Spleen (tissue), 11 donors: ENCODE data around the gene SASH3. TPM values are rescaled to one million over a fixed set of nuclear protein-coding genes. Genes with fewer than 3 reads are reported as not detected.

ENCODE experiments used
- DNase-seq: peaks from one replicate; pipeline ENCODE4 v3.0.0-alpha.2; 2020
- H3K27ac ChIP-seq, 8 donors: fragments of 200-600 bp; sonication (generic) in 7 of 8; 1 replicate in 4 of 8; 2 replicates in 4 of 8; pipeline versions ENCODE4 v1.5.0 to v1.8.0; 2016 to 2021; ENCODE audit warnings: inconsistent platforms in 4 of 8, mild to moderate bottlenecking in 4 of 8, moderate library complexity in 1 of 8
- H3K27me3 ChIP-seq, 7 donors: fragments of 200-600 bp; sonication (generic) in 6 of 7; replicated peaks in 1 of 7; 1 replicate in 4 of 7; 2 replicates in 3 of 7; pipeline versions ENCODE4 v1.5.0 to v1.8.0; 2016 to 2021; ENCODE audit warnings: inconsistent platforms in 3 of 7, mild to moderate bottlenecking in 1 of 7
- H3K36me3 ChIP-seq, 6 donors: fragments of 200-600 bp; sonication (generic) in 5 of 6; 1 replicate in 4 of 6; 2 replicates in 2 of 6; pipeline versions ENCODE4 v1.5.0 to v1.8.0; 2016 to 2021; ENCODE audit warnings: inconsistent platforms in 2 of 6
- H3K4me1 ChIP-seq, 6 donors: fragments of 200-600 bp; sonication (generic) in 5 of 6; 1 replicate in 3 of 6; 2 replicates in 3 of 6; pipeline versions ENCODE4 v1.5.0 to v1.8.0; 2016 to 2021; ENCODE audit warnings: inconsistent platforms in 3 of 6
- H3K4me3 ChIP-seq, 8 donors: fragments of 200-600 bp; sonication (generic) in 7 of 8; 1 replicate in 4 of 8; 2 replicates in 4 of 8; pipeline versions ENCODE4 v1.5.0 to v1.8.0; 2016 to 2021; ENCODE audit warnings: inconsistent platforms in 4 of 8, mild to moderate bottlenecking in 4 of 8, moderate library complexity in 2 of 8
- H3K9me3 ChIP-seq, 8 donors: fragments of 200-600 bp; sonication (generic) in 7 of 8; 1 replicate in 4 of 8; 2 replicates in 4 of 8; pipeline versions ENCODE4 v1.5.0 to v1.8.0; 2016 to 2021; ENCODE audit warnings: inconsistent platforms in 4 of 8
- POLR2A ChIP-seq, 3 donors: fragments of 450-650 bp; IDR thresholded peaks; one replicate each; pipeline ENCODE4 v1.5.1; 2017; ENCODE audit warnings: antibody characterized with exemption in 3 of 3, mild to moderate bottlenecking in 1 of 3
- POLR2AphosphoS5 ChIP-seq, 3 donors: sonication (generic); formaldehyde crosslinking; IDR thresholded peaks; one replicate each; pipeline ENCODE4 v1.5.1; 2017; ENCODE audit warnings: antibody characterized with exemption in 3 of 3
- WGBS, 5 donors: extraction: QIAGEN DNeasy Blood & Tissue Kit in 3 of 5; methylation state at CpG; one replicate each; pipeline versions ENCODE4 v1.1.5 to v1.1.7; 2013 to 2018; 5-methylcytosine and 5-hydroxymethylcytosine counted together
- intact Hi-C: fragments of 100-400 bp; cut with DNase I; formaldehyde crosslinking; loops from one replicate; pipeline ENCODE4 v1.15.0; 2023; ENCODE audit warnings: low total_unique reads
- polyA plus RNA-seq, 3 donors: library from polyadenylated mRNA; stranded (reverse); fragments of 200-250 nt; gene quantifications; one replicate each; pipeline ENCODE4 v1.2.1, GENCODE V29; 2013
- total RNA-seq, 7 donors: library from RNA; depleted of rRNA in 3 of 7; stranded (reverse); fragments of >200 nt in 3 of 7; fragmentation: NEBNext Ultra II Directional in 4 of 7; extraction: Animal tissue kit (Norgen Biotek cat#: 25700) in 4 of 7; gene quantifications; one replicate each; pipeline versions ENCODE4 v1.1.0 to v1.2.1, GENCODE V29; 2016 to 2021
- TF ChIP-seq, protein P1 (sequence below), 11 experiments: fragments of 200-600 bp in 7 of 11; fragments of 450-650 bp in 4 of 11; sonication (generic) in 4 of 11; IDR thresholded peaks in 8 of 11; conservative IDR thresholded peaks in 3 of 11; 1 replicate in 7 of 11; 2 replicates in 4 of 11; pipeline versions ENCODE4 v1.4.0 to v1.8.0; 2016 to 2021; ENCODE audit warnings: antibody characterized with exemption in 11 of 11, inconsistent platforms in 4 of 11, mild to moderate bottlenecking in 1 of 11
- donor health status: healthy with polysubstance abuse.
- donor health status: DM: no; HTN: no; CAD: no; lungs with moderate emphysema.
- donor health status: DM: no; HTN: no; CAD: no.
- donor health status: Bipolar disorder and iron deficiency.
- donor health status: healthy.
- donor health status: DM: no; HTN: no; CAD: no.
- donor health status: DM: yes; HTN: yes; CAD: no.

SASH3 gene
- total and polyA plus RNA-seq, 10 donors, result 111 to 204 (median 140) TPM

DNA sequence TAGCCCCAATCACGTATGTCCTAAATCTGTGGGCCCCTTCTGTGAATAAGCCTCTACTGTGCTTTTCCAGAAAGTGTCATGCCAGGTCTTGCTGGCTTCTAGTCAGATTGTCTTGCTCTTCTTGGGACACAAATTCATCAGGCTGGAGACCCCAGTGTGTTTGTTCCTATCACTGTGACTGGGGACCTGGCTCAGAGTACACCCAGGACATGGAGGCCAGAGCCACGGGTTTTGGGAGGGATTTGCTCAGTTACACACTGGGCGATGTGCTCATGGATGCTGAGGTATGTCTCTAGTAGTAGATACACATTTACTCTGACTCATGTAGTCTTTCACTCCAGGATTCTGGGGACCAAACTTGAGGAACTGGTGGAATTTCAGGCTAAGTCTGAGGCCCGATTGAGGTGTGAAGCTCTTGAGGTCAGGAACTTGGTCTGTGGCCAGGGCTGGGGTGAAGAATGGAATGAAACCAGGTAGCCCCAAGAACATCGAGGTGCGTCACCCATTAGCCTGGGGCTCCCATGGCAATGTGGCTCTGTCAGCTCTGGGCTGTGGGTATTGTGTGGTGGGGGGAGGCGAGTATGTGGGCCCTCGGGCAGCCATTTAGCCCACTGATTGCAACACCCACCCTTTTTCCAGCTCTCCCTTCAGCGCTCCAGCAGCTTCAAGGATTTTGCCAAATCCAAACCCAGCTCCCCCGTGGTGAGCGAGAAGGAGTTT is 7.7 kb downstream of the SASH3 start:
- H3K4me1 ChIP-seq, result peaks cover 0 to 68% (median 49%) of the 10 kb centered on the region in 6 donors
- no peaks in the 10 kb centered on the region for H3K9me3 ChIP-seq
- WGBS, 5 donors, result 77 to 86% (median 83%) methylated on average over 9 to 11 of the region's 11 CpGs
- H3K27me3 ChIP-seq, result no peaks in the 10 kb centered on the region
- intact Hi-C loops, result no loop called here
- H3K36me3 ChIP-seq, result peaks cover 0 to 85% (median 38%) of the 10 kb centered on the region in 6 donors
- TF ChIP-seq POLR2AphosphoS5 (IDR thresholded peaks at IDR 0.05), result no peak
- TF ChIP-seq, protein P1, sequence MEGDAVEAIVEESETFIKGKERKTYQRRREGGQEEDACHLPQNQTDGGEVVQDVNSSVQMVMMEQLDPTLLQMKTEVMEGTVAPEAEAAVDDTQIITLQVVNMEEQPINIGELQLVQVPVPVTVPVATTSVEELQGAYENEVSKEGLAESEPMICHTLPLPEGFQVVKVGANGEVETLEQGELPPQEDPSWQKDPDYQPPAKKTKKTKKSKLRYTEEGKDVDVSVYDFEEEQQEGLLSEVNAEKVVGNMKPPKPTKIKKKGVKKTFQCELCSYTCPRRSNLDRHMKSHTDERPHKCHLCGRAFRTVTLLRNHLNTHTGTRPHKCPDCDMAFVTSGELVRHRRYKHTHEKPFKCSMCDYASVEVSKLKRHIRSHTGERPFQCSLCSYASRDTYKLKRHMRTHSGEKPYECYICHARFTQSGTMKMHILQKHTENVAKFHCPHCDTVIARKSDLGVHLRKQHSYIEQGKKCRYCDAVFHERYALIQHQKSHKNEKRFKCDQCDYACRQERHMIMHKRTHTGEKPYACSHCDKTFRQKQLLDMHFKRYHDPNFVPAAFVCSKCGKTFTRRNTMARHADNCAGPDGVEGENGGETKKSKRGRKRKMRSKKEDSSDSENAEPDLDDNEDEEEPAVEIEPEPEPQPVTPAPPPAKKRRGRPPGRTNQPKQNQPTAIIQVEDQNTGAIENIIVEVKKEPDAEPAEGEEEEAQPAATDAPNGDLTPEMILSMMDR (IDR thresholded peaks at IDR 0.05 in 8 of 11, conservative IDR thresholded peaks at IDR 0.05 in 3 of 11), result no peak
- TF ChIP-seq POLR2A (IDR thresholded peaks at IDR 0.05), result no peak
- no peak overlapping the region for H3K4me3 ChIP-seq
- no peak for DNase-seq
- peak overlapping the region in 3 of 8 donors; percentile 83 to 96 (median 94) for H3K27ac ChIP-seq

DNA sequence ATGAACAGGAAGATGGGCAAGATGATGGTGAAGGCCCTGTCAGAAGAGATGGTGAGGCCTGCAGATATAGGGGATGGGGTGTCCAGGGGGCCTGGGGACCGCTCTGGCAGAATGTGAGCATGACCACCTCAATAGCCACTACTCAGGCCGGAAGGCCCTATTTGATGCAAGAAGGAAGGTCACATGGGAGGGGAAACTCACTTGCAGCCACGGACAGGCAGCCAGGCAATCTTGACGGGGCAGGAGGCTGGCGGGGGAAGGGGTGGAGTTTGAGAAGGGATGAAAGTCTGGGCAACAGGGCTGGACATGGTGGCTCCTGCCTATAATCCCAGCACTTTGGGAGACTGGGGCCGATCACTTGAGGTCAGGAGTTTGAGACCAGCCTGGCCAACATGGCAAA is 8.8 kb downstream of the SASH3 start:
- H3K27me3 ChIP-seq, result no peaks in the 10 kb centered on the region
- TF ChIP-seq, protein P1 (IDR thresholded peaks at IDR 0.05 in 8 of 11, conservative IDR thresholded peaks at IDR 0.05 in 3 of 11), result no peak
- TF ChIP-seq POLR2AphosphoS5 (IDR thresholded peaks at IDR 0.05) (no peak), POLR2A (IDR thresholded peaks at IDR 0.05) (no peak)
- peak; percentile 62 for DNase-seq
- H3K27ac ChIP-seq, result peak overlapping the region in 1 of 8 donors; percentile 19
- WGBS, 5 donors, result 58 to 80% (median 76%) methylated on average over 5 to 6 of the region's 6 CpGs
- H3K36me3 ChIP-seq, result peaks cover 0 to 85% (median 48%) of the 10 kb centered on the region in 6 donors
- no peak overlapping the region for H3K4me3 ChIP-seq
- H3K4me1 ChIP-seq, result peaks cover 0 to 58% (median 40%) of the 10 kb centered on the region in 6 donors
- H3K9me3 ChIP-seq, result no peaks in the 10 kb centered on the region
- intact Hi-C loops, result no loop called here

DNA sequence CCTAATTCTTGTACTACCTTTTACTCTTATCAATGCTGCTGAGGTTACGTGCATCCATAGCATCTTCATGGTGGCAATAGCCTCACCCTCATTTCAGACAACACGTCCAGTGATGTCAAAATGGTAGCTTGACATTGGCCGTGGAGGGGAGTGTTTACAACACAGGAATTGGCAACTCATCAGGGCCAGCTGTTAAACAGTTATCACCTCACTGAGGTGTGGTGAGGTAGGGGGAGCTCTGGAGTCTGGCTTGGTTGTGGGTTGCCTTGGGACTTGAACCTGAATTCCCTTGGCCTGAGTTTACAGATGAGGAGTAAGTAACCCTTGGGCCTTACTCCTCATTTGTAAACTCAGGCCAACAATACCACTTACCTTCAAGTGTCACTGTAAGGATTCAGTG is 10.4 kb downstream of the SASH3 start:
- Histone ChIP-seq H3K9me3 (no peaks in the 10 kb centered on the region), H3K27me3 (no peaks in the 10 kb centered on the region), H3K36me3 (peaks cover 0 to 92% (median 60%) of the 10 kb centered on the region in 6 donors), H3K4me1 (peaks cover 0 to 41% (median 27%) of the 10 kb centered on the region in 6 donors), H3K4me3 (no peak overlapping the region), H3K27ac (peak overlapping the region in 1 of 8 donors; percentile 10)
- intact Hi-C loops, result no loop called here
- DNase-seq, result peak; percentile 16
- WGBS, 5 donors, result 69 to 84% (median 79%) methylated on average over 3 of the region's 3 CpGs
- no peak for TF ChIP-seq POLR2A (IDR thresholded peaks at IDR 0.05)
- TF ChIP-seq, protein P1 (IDR thresholded peaks at IDR 0.05 in 8 of 11, conservative IDR thresholded peaks at IDR 0.05 in 3 of 11), result no peak
- no peak for TF ChIP-seq POLR2AphosphoS5 (IDR thresholded peaks at IDR 0.05)

DNA sequence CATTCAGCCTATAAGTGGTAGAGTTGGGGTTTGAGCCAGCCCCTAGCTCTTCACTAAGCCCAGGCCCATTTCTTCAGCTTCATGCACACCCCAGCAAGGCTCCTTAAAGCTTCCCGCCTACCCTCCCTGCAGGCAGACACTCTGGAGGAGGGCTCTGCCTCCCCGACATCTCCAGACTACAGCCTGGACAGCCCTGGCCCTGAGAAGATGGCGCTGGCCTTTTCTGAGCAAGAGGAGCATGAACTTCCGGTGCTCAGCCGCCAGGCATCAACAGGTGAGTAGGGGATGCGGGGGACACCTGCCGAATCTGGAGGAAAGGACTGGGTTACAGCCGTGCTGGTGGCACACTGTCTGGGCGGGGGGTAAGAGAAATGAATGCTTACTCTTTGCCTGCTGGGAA is 11.1 kb downstream of the SASH3 start:
- DNase-seq, result peak; percentile 70

More for the DNA sequence above, 11.1 kb downstream of the SASH3 start:
- Histone ChIP-seq H3K9me3 (no peaks in the 10 kb centered on the region), H3K36me3 (peaks cover 0 to 92% (median 62%) of the 10 kb centered on the region in 6 donors), H3K27ac (peak overlapping the region in 1 of 8 donors; percentile 10), H3K27me3 (no peaks in the 10 kb centered on the region), H3K4me3 (no peak overlapping the region), H3K4me1 (peaks cover 0 to 35% (median 20%) of the 10 kb centered on the region in 6 donors)
- intact Hi-C loops, result no loop called here
- WGBS, 5 donors, result 75 to 93% (median 88%) methylated on average over 4 to 9 of the region's 9 CpGs
- TF ChIP-seq POLR2A (IDR thresholded peaks at IDR 0.05) (no peak), POLR2AphosphoS5 (IDR thresholded peaks at IDR 0.05) (peak in 2 of 3 donors; percentile 20 to 55)
- TF ChIP-seq, protein P1 (IDR thresholded peaks at IDR 0.05 in 8 of 11, conservative IDR thresholded peaks at IDR 0.05 in 3 of 11), result no peak
